GM19035 (cell line): ENCODE results near the gene MPC2.
"Not testable (repeated sequence)": the region's sequence is repeated elsewhere in the genome, so short reads cannot be mapped to it uniquely, and the experiment has no call there.

Source experiments
- ATAC-seq: cut with Tn5 transposase; IDR thresholded peaks from one replicate; pipeline ENCODE4 v1.9.1; 2021; ENCODE audit not compliant: unreplicated experiment

Gene MPC2

GRCh38 chr1:167909691-167910180, 27.1 kb downstream of the MPC2 start:
- ATAC-seq: no peak

GRCh38 chr1:167905671-167906070, 31.2 kb downstream of the MPC2 start:
- ATAC-seq: no peak

DNA sequence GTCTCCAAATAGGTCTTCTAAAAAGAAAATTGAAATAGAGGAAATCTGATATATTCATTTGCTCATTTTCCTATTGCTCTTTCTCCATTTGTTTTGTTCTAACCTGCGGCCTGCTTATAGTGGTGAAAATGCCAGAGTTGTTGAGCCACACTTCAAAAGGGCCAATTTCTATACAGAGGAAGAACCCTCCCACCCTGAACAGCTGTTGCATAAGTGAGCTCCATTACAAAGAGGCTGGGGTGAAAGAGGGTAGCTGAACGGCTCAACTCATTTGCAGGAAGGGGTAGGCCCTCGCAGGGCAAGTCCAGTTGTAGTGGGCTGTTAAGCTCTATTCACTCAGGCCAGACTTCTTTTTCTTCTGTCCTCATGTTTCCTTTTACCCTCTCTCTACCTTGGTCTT, 31.7 kb downstream of the MPC2 start:
- ATAC-seq: no peak

- no peak for ATAC-seq
Measured at GRCh38 chr1:167904652-167905130, 32.2 kb downstream of the MPC2 start.

DNA sequence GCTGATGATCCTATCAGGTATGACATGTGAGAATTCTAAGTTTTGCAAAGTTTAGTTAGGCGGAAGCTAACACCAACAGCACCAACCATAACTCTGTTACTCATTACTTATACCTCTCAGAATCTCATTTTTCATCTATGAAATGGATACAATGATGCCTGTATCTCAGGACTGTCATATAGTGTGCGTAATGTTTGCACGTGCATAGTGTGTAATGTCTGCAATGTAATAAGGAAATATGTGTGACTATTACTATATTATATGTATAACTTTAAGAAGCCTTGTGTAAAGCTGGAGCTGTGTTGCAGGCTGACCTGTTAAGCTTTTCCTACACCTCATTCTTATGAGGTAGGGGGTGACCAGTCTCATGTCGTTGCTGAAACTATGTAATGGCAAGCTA, 36.0 kb downstream of the MPC2 start:
- no peak for ATAC-seq

- ATAC-seq: peak; percentile 82
Measured at GRCh38 chr1:167899253-167899681, 37.6 kb downstream of the MPC2 start.

GRCh38 chr1:167898578-167899222, 38.2 kb downstream of the MPC2 start:
- ATAC-seq: no peak

DNA sequence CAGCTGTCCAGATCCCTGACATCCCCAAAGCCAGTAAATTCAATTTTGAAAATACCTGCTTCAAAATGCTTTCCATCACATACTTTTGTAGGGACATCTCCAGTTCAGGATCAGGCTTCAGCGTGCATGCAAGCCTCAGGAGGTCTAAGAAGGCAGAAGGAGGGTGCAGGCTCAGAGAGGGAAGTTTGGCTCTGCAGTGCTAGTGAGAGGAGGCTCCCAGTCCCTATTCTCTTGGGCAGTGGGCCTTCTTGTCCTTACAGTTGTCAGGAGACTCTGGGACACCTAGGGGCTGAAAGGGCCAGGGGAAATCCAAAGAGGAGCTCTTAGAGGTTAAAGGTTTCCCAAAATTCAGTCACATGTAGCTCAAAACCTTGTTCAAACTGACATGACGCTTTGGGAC, 43.1 kb downstream of the MPC2 start:
- ATAC-seq: no peak

DNA sequence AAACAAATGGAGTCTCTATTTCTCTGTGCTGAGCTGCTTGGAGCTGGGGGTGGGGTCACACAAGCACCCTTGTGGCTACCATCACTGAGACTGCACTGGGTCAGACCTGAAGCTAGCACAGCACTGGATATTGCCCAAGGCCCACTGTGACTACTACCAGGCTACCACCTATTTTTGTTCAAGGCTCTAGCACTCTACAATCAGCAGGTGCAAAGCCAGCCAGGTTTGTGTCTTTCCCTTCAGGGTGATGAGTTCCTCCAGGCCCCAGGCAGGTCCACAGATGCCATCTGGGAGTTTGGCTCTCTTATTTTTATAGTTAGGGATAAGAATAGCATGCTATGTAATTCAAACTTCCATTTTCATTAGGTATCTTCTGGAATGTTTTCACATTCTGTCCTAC, 46.5 kb downstream of the MPC2 start:
- no peak for ATAC-seq

DNA sequence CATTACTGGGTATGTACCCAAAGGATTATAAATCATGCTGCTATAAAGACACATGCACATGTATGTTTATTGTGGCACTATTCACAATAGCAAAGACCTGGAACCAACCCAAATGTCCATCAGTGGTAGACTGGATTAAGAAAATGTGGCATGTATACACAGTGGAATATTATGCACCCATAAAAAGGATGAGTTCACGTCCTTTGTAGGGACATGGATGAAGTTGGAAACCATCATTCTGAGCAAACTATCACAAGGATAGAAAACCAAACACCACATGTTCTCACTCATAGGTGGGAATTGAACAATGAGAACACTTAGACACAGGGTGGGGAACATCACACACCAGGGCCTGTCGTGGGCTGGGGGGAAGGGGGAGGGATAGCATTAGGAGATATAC, 49.7 kb downstream of the MPC2 start:
- ATAC-seq: not testable (repeated sequence)

- ATAC-seq: no peak
Measured at GRCh38 chr1:167882376-167882775, 54.5 kb downstream of the MPC2 start.

- no peak for ATAC-seq
Measured at GRCh38 chr1:167881786-167882185, 55.1 kb downstream of the MPC2 start.

DNA sequence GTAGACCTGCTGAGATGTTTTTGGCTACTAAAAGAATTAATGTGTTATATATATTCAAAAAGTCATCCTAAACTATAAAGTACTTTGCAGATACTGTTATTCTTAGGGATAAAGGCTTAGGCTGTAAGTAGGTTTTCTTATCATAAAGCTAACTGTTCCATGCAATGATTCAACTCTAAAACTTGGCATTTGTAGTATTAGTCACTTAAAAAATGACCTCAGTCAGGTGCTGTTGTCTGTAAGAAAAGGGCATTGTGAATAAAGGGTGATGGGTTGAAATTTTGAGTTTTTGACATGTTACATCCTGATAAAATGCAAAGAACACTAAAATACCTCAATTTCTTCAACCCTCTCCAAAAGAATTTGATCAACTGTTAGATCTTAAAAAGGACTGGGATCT, 55.8 kb downstream of the MPC2 start:
- ATAC-seq: no peak

- ATAC-seq: no peak
Measured at GRCh38 chr1:167880580-167881021, 56.3 kb downstream of the MPC2 start.

- ATAC-seq: no peak
Measured at GRCh38 chr1:167879508-167879907, 57.4 kb downstream of the MPC2 start.

GRCh38 chr1:167878372-167879160, 58.3 kb downstream of the MPC2 start:
- no peak for ATAC-seq

- no peak for ATAC-seq
Measured at GRCh38 chr1:167876597-167877175, 60.2 kb downstream of the MPC2 start.

GRCh38 chr1:167871331-167871730, 65.5 kb downstream of the MPC2 start:
- no peak for ATAC-seq

GRCh38 chr1:167869157-167870001, 67.5 kb downstream of the MPC2 start:
- ATAC-seq: not testable (repeated sequence)

- ATAC-seq: not testable (repeated sequence)
Measured at GRCh38 chr1:167866739-167867414, 70.0 kb downstream of the MPC2 start.
